Activated T-cell treated with anti-CD3 and anti-CD28 coated beads for 4 hours (primary cell): Measurements from ENCODE around the gene ZC3HAV1L.
A peak's percentile ranks its signal among the peaks of the same experiment; 100 is the strongest.
"Not testable (repeated sequence)": the region's sequence is repeated elsewhere in the genome, so short reads cannot be mapped to it uniquely, and the experiment has no call there.

Source experiments
- DNase-seq: peaks from one replicate; pipeline ENCODE4 v3.0.0-alpha.2; 2020

The ZC3HAV1L gene, protein sequence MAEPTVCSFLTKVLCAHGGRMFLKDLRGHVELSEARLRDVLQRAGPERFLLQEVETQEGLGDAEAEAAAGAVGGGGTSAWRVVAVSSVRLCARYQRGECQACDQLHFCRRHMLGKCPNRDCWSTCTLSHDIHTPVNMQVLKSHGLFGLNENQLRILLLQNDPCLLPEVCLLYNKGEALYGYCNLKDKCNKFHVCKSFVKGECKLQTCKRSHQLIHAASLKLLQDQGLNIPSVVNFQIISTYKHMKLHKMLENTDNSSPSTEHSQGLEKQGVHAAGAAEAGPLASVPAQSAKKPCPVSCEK

DNA sequence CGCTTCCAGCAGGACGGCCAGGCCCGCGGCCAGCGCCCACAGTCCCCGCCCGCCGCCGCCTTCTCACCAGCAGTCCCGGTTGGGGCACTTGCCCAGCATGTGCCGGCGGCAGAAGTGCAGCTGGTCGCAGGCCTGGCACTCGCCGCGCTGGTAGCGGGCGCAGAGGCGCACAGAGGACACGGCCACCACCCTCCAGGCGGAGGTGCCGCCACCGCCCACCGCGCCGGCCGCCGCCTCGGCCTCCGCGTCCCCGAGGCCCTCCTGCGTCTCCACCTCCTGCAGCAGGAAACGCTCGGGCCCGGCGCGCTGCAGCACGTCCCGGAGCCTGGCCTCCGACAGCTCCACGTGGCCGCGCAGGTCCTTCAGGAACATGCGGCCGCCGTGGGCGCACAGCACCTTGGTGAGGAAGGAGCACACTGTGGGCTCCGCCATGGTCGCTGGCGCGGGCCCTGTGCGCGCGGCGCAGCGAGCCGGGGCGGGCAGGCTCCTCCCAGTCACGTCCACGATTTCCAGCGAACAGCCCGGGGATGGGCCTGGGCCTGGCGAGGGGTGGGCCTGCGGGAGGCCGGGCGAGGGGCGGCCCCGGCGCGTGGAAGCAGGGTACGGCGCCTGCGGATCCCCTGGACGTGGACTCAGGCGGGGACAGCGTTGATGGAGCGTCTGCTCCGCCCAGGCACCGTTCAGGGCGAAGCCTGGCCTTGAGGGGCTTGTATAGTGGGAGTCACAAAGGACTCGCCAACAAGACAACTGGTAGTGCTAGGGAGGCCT is at the start of gene ZC3HAV1L:
ZC3HAV1L (minus strand) TSS at position 457 of the 768 bp plus-strand sequence; CDS start at position 432, 25 bp downstream.
- peak; percentile 9 for DNase-seq

GRCh38 chr7:139084709-139085108 is 48.9 kb upstream of the ZC3HAV1L start:
- no peak for DNase-seq

GRCh38 chr7:139081584-139081983 is 45.7 kb upstream of the ZC3HAV1L start:
- DNase-seq, result no peak

- no peak for DNase-seq
These were observed 45.1 kb upstream of the ZC3HAV1L start for GRCh38 chr7:139080905-139081304.

DNA sequence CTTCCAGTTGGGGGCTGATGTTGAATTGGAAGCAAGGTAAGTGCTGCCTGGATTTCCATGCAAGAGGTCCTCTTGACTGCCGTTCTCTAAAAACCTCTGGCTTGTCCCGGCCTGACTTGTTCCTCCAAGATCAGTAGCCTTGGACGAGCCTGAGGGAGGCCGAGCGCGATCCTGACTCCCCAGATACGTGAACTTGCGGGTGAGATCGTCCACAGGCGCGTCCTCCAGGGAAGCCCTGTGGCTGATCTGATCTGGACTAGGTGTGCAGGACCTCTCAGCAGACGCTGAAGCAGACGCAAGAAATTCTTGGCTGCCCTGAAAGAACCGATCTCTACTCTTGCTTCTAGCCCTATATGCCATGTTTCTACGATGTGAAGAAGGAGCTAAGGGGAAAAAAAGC is 44.0 kb upstream of the ZC3HAV1L start:
- DNase-seq, result no peak

DNA sequence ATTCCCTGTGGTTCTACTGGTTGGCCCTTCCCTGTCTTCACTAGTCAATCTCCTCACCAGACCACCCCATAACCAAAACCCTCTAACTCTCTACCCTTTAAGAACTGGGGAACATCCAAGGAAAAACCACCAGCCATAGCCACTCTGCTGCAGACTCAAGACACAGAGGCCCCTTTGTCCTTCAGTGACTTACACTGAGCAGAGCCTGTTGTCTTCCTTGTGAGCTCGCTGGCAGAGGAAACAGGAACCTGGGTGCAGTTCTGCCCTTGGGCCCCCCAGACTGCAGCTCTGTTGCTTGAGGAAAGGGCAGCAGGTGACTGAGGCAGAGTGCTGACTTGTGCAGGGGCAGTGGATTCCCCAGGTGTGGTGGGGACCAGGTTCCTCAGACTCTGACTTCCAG is 43.1 kb upstream of the ZC3HAV1L start:
- DNase-seq, result no peak

- no peak for DNase-seq
These were observed 42.6 kb upstream of the ZC3HAV1L start for GRCh38 chr7:139078399-139078798.

- DNase-seq, result not testable (repeated sequence)
These were observed 41.9 kb upstream of the ZC3HAV1L start for GRCh38 chr7:139077706-139078105.

DNA sequence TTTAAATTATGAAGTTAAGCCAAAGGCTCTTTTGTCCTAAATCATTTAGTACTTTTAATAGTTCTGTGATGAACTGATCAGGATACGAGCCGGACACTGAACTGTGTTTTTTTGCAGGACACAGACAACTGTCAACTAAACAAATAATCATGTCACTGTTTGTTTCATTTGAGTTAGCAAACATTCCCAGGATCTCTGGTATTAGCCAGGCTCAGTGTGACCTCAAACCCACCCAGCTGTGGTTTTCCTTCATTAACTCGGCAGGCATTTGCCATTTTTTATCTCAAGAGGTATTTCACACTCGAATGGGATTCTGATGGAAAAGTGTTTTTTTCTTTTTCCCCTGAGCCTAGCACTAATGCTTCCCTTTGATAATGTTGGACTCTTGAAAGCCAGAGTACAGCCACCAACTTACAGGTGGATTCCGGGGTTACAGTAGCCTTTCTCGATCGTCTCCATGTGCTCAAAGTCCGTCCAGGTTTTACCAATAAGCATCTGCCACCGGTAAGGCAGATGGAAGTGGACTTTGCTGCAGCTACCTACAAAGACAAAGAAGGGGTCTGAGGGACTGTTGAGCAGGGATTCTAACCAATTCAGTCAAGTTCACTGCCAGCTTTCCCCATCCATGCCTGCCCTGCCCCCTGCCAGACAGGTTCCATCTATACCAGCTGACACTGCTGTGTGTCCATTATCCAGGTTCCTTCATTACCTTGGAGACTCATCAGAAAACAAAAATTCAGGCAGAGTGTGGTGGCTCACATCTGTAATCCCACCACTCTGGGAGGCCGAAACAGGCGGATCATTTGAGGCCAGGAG is 40.2 kb upstream of the ZC3HAV1L start:
- DNase-seq, result no peak

- DNase-seq, result peak; percentile 55
These were observed 39.3 kb upstream of the ZC3HAV1L start for GRCh38 chr7:139075031-139075652.

DNA sequence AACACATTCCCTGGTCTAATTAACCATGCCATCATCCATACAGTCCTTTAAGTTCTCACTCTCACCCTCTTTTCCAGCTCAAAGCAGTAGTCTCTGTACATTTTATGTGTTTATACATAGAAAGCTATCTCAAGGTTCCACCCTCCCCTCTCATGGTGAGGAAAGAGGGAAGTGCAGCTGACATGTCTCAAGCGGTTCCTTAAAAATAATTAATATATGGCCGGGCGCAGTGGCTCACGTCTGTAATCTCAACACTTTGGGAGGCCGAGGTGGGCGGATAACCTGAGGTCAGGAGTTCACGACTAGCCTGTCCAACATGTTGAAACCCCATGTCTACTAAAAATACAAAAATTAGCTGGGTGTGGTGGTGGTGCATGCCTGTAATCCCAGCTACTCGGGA is 37.0 kb upstream of the ZC3HAV1L start:
- no peak for DNase-seq

- DNase-seq, result no peak
These were observed 35.8 kb upstream of the ZC3HAV1L start for GRCh38 chr7:139071680-139072079.

DNA sequence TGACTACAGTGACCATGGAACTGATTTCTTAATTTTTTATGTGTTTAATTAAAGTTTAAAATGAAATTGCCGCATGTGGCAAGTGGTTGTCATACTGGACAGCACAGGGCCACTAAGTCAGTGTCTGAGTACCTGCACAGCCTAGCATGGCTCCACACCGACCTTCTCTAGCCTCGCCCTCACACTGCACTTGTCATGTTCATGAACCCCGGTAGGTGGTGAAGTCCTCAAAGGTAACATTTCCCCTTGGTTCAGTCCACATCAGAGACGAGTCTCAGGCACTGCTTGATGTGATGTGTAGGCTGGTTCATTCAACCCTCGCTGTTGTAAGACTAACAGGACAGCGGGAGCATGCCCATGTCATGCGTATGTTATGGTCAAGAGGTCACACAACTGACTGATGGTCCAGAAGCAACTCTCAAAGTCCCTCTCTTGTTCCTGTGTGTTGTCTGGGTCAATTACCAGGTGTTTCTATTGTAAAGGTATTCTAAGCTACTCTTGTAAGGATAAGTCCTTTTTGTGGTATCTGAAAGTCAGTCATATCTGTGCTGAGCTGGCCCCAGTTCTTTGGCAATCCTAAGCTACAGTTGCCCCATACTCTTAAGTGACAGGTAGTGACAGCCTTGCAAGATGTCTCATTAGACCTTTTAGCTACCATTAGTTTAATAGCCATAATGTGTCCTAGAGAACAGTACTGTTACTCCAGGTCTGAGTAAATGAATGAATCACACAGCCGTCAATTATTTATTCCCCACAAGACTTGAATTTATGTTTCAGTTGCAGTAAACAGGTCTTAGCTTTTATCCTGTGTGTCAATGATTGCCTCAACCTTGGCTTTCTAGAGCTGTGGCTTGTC is 32.9 kb upstream of the ZC3HAV1L start:
- no peak for DNase-seq

- DNase-seq, result no peak
These were observed 30.5 kb upstream of the ZC3HAV1L start for GRCh38 chr7:139066315-139066714.

- no peak for DNase-seq
These were observed 29.5 kb upstream of the ZC3HAV1L start for GRCh38 chr7:139065323-139065722.

DNA sequence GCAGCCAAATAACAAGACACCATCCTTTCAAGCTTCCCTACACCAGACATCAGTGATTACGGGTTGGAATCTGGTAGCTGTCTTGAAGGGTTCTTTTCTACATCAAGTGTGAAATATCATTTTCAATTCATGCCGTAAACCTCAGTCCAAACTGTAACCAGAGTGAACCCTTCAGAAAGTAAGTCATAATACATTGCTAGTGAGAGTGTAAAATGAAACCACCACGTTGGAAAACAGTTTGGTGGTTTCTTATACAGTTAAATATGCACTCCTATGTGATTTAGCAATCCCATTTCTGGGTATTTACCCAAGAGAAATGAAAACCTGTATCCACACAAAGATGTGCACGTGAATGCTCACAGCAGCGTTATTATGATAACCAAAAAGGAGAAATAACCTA is 25.6 kb upstream of the ZC3HAV1L start:
- DNase-seq, result no peak

DNA sequence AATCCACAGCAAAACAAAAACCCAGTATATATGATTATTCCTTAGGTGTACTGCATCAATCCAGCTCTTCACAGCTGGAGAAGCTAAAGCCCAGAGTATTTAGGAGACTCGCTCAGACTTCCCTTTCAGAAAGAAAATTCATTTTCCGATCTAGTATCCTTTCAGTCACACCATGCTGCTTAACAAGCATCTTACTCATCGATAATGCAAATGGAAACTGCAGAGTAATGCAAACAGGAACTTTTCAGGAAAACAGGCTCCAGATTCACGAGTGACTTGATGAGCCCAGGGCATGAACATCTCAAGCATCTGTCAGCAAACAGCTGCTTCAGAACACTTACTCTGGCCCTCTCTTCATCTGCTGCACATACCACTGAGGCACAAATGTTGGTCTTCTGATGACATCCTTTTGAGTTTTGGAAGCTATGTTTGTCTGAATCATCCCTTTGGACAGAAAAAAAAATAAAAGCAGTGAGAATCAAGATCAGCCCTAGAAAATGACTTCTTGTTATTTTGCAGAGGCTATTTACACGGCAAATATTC is 24.9 kb upstream of the ZC3HAV1L start:
- DNase-seq, result no peak

GRCh38 chr7:139059905-139060304 is 24.1 kb upstream of the ZC3HAV1L start:
- DNase-seq, result no peak

GRCh38 chr7:139058943-139059342 is 23.1 kb upstream of the ZC3HAV1L start:
- DNase-seq, result no peak

DNA sequence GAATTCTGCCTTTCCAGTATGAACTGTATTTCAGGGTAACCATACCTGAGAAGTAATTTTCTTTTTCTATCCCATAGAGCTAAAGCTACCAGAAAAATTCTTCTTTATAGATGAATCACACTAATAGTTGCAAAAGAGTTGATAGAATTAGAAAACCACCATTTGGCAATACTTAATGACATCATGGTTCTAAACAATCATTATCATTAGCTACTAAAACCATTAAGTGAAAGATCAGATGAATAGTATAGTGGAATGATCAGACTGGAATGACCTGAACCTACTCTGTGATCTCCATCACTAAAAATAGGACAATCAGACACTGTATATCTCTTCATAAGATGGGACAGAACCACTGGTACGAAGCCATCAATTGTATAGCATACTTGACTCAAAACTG is 19.8 kb upstream of the ZC3HAV1L start:
- DNase-seq, result no peak

GRCh38 chr7:139054656-139055055 is 18.8 kb upstream of the ZC3HAV1L start:
- not testable (repeated sequence) for DNase-seq

- DNase-seq, result no peak
These were observed 18.3 kb upstream of the ZC3HAV1L start for GRCh38 chr7:139054101-139054500.
